ENCODE measurements around the gene PAN2. TPM values are rescaled to one million over a fixed set of nuclear protein-coding genes. Genes with fewer than 3 reads are reported as not detected.

The PAN2 gene
- total and polyA plus RNA-seq, 12 donors, result 19.6 to 124 (median 69.6) TPM

- no peak overlapping the region for H3K27ac ChIP-seq
- intact Hi-C loops (cut with DNase I), result no loop called here
- WGBS, 4 donors, result 7 to 22% (median 15%) methylated on average over 1 of the region's 1 CpG
- H3K36me3 ChIP-seq (replicated peaks in 1 of 2), result peaks cover 0 to 62% of the 10 kb centered on the region in 2 donors
- peak in 1 of 7 donors; percentile 39 for DNase-seq
- no peaks in the 10 kb centered on the region for H3K27me3 ChIP-seq
- no peak overlapping the region for H3K4me3 ChIP-seq
- no peaks in the 10 kb centered on the region for H3K9me3 ChIP-seq (replicated peaks in 1 of 3)
- H3K4me1 ChIP-seq (replicated peaks in 1 of 2), result peaks cover 22 to 23% of the 10 kb centered on the region in 2 donors
- no peak for TF ChIP-seq POLR2A (IDR thresholded peaks at IDR 0.05)
- peak; percentile 23 to 47 (median 40) for TF ChIP-seq CTCF (IDR thresholded peaks at IDR 0.05)
Observed at GRCh38 chr12:56271031-56271430, 62.8 kb downstream of the PAN2 start.

- H3K4me3 ChIP-seq, result peak overlapping the region in 3 of 4 donors; percentile 16 to 85 (median 49)
- intact Hi-C loops (cut with DNase I), result no loop called here
- 16 to 17% (median 17%) methylated on average over 21 of the region's 21 CpGs for WGBS, 4 donors
- peaks cover 23 to 24% of the 10 kb centered on the region in 2 donors for H3K4me1 ChIP-seq (replicated peaks in 1 of 2)
- no peaks in the 10 kb centered on the region for H3K9me3 ChIP-seq (replicated peaks in 1 of 3)
- peak; percentile 33 to 75 (median 58) for DNase-seq
- peaks cover 0 to 27% of the 10 kb centered on the region in 2 donors for H3K36me3 ChIP-seq (replicated peaks in 1 of 2)
- TF ChIP-seq POLR2A (IDR thresholded peaks at IDR 0.05) (peak in 1 of 2 donors; percentile 20), CTCF (IDR thresholded peaks at IDR 0.05) (no peak)
- H3K27me3 ChIP-seq, result no peaks in the 10 kb centered on the region
- peak overlapping the region in 4 of 5 donors; percentile 77 to 99 (median 90) for H3K27ac ChIP-seq
Observed at GRCh38 chr12:56267443-56268071, 66.2 kb downstream of the PAN2 start.

GRCh38 chr12:56266693-56267442 lies 66.9 kb downstream of the PAN2 start, which contains the start of gene COQ10A:
COQ10A (plus strand) TSS chr12:56266942; CDS start chr12:56267119, 177 bp downstream.
- peaks cover 0 to 21% of the 10 kb centered on the region in 2 donors for H3K36me3 ChIP-seq (replicated peaks in 1 of 2)
- TF ChIP-seq CTCF (IDR thresholded peaks at IDR 0.05) (peak; percentile 43 to 82 (median 70)), POLR2A (IDR thresholded peaks at IDR 0.05) (peak; percentile 95 to 96)
- no peaks in the 10 kb centered on the region for H3K9me3 ChIP-seq (replicated peaks in 1 of 3)
- no peaks in the 10 kb centered on the region for H3K27me3 ChIP-seq
- DNase-seq, result peak; percentile 90 to 96 (median 92)
- H3K4me1 ChIP-seq (replicated peaks in 1 of 2), result peaks cover 23 to 24% of the 10 kb centered on the region in 2 donors
- peak within 1 kb of the TSS; percentile 16 to 85 (median 38) for H3K4me3 ChIP-seq
- intact Hi-C loops (cut with DNase I), result no loop called here
- WGBS, 4 donors, result 0 to 1% (median 1%) methylated on average over 14 to 68 of the region's 68 CpGs
- H3K27ac ChIP-seq, result peak within 1 kb of the TSS; percentile 77 to 99 (median 86)

Small RNAs within 50 kb of the gene (small RNA-seq; reads per million reads assigned to genes)
- gene RNU7-40P, result 0 reads per million in 2 donors

Other genes starting within 250 kb of the PAN2 start
- gene PA2G4, start 229.4 kb downstream of the PAN2 start, total RNA-seq, result 100 to 1,000 TPM in 5 of 9 donors, 10 to 100 TPM in 4; 64.1 to 129 (median 106) TPM
- gene PA2G4, start 229.4 kb downstream of the PAN2 start, polyA plus RNA-seq, result 100 to 1,000 TPM in 2 of 3 donors, 10 to 100 TPM in 1; 83.3 to 252 (median 106) TPM
- gene RPL41, start 217.4 kb downstream of the PAN2 start, total RNA-seq, result 1,000 to 10,000 TPM; 1,635 to 5,801 (median 3,259) TPM
- 1,000 to 10,000 TPM; 2,153 to 6,204 (median 2,446) TPM for gene RPL41, start 217.4 kb downstream of the PAN2 start, polyA plus RNA-seq
- 10 to 100 TPM in 3 of 9 donors, 1 to 10 TPM in 6; 4.3 to 15.0 (median 8.4) TPM for gene ZC3H10, start 215.7 kb downstream of the PAN2 start, total RNA-seq
- 1 to 10 TPM; 2.2 to 5.5 (median 5.0) TPM for gene ZC3H10, start 215.7 kb downstream of the PAN2 start, polyA plus RNA-seq
- gene ESYT1, start 205.7 kb downstream of the PAN2 start, total RNA-seq, result 100 to 1,000 TPM in 7 of 9 donors, 10 to 100 TPM in 2; 26.3 to 156 (median 125) TPM
- 100 to 1,000 TPM in 1 of 3 donors, 10 to 100 TPM in 2; 27.2 to 103 (median 35.4) TPM for gene ESYT1, start 205.7 kb downstream of the PAN2 start, polyA plus RNA-seq
- gene MYL6B, start 181.4 kb downstream of the PAN2 start, total RNA-seq, result 10 to 100 TPM; 28.0 to 89.3 (median 66.8) TPM
- 100 to 1,000 TPM in 2 of 3 donors, 10 to 100 TPM in 1; 33.4 to 129 (median 118) TPM for gene MYL6B, start 181.4 kb downstream of the PAN2 start, polyA plus RNA-seq
- 1,000 to 10,000 TPM; 1,276 to 2,410 (median 1,576) TPM for gene MYL6, start 175.6 kb downstream of the PAN2 start, total RNA-seq
- 1,000 to 10,000 TPM; 1,464 to 3,646 (median 1,841) TPM for gene MYL6, start 175.6 kb downstream of the PAN2 start, polyA plus RNA-seq
- gene SMARCC2, start 144.5 kb downstream of the PAN2 start, total RNA-seq, result 100 to 1,000 TPM in 1 of 9 donors, 10 to 100 TPM in 8; 36.3 to 102 (median 64.0) TPM
- gene SMARCC2, start 144.5 kb downstream of the PAN2 start, polyA plus RNA-seq, result 10 to 100 TPM; 22.8 to 75.1 (median 46.6) TPM
- 10 to 100 TPM; 42.4 to 90.6 (median 64.1) TPM for gene RNF41, start 112.1 kb downstream of the PAN2 start, total RNA-seq
- gene RNF41, start 112.1 kb downstream of the PAN2 start, polyA plus RNA-seq, result 10 to 100 TPM; 13.0 to 44.0 (median 13.5) TPM
- 10 to 100 TPM; 23.8 to 55.4 (median 48.4) TPM for gene NABP2, start 109.7 kb downstream of the PAN2 start, total RNA-seq
- gene NABP2, start 109.7 kb downstream of the PAN2 start, polyA plus RNA-seq, result 10 to 100 TPM; 24.6 to 48.3 (median 39.7) TPM
- gene SLC39A5, start 103.9 kb downstream of the PAN2 start, total RNA-seq, result under 1 TPM in 3 of 9 donors, not detected in 6; 0.50 to 0.83 (median 0.65) TPM
- 1 to 10 TPM in 1 of 3 donors, under 1 TPM in 1, not detected in 1; 0.54 to 2.0 TPM for gene SLC39A5, start 103.9 kb downstream of the PAN2 start, polyA plus RNA-seq
- 10 to 100 TPM; 21.3 to 86.8 (median 28.5) TPM for gene ANKRD52, start 75.6 kb downstream of the PAN2 start, total RNA-seq
- 10 to 100 TPM in 2 of 3 donors, 1 to 10 TPM in 1; 8.4 to 54.0 (median 28.8) TPM for gene ANKRD52, start 75.6 kb downstream of the PAN2 start, polyA plus RNA-seq
- gene COQ10A, start 67.1 kb downstream of the PAN2 start, total RNA-seq, result 10 to 100 TPM; 24.2 to 65.1 (median 33.7) TPM
- gene COQ10A, start 67.1 kb downstream of the PAN2 start, polyA plus RNA-seq, result 10 to 100 TPM; 25.2 to 47.6 (median 36.7) TPM
- gene CS, start 33.7 kb downstream of the PAN2 start, total RNA-seq, result 100 to 1,000 TPM; 143 to 417 (median 265) TPM
- 100 to 1,000 TPM in 1 of 3 donors, 10 to 100 TPM in 2; 64.6 to 404 (median 73.1) TPM for gene CS, start 33.7 kb downstream of the PAN2 start, polyA plus RNA-seq
- gene CNPY2, start 18.0 kb downstream of the PAN2 start, total RNA-seq, result 100 to 1,000 TPM; 103 to 163 (median 146) TPM
- gene CNPY2, start 18.0 kb downstream of the PAN2 start, polyA plus RNA-seq, result 100 to 1,000 TPM; 138 to 192 (median 179) TPM
- under 1 TPM in 4 of 9 donors, not detected in 5; 0.29 to 0.67 (median 0.62) TPM for gene IL23A, start 4.9 kb upstream of the PAN2 start, total RNA-seq
- 1 to 10 TPM in 1 of 3 donors, under 1 TPM in 2; 0.55 to 1.3 (median 0.64) TPM for gene IL23A, start 4.9 kb upstream of the PAN2 start, polyA plus RNA-seq
- gene STAT2, start 26.1 kb upstream of the PAN2 start, total RNA-seq, result 100 to 1,000 TPM in 5 of 9 donors, 10 to 100 TPM in 4; 74.2 to 197 (median 101) TPM
- gene STAT2, start 26.1 kb upstream of the PAN2 start, polyA plus RNA-seq, result 100 to 1,000 TPM in 1 of 3 donors, 10 to 100 TPM in 2; 45.3 to 120 (median 47.3) TPM
- not detected for gene APOF, start 28.9 kb upstream of the PAN2 start, total RNA-seq
- under 1 TPM in 1 of 3 donors, not detected in 2; 0.24 TPM for gene APOF, start 28.9 kb upstream of the PAN2 start, polyA plus RNA-seq
- 1 to 10 TPM; 5.9 to 9.3 (median 7.3) TPM for gene TIMELESS, start 115.4 kb upstream of the PAN2 start, total RNA-seq
- gene TIMELESS, start 115.4 kb upstream of the PAN2 start, polyA plus RNA-seq, result 1 to 10 TPM; 4.6 to 5.6 (median 5.3) TPM
- gene MIP, start 120.7 kb upstream of the PAN2 start, total RNA-seq, result 1 to 10 TPM in 1 of 9 donors, under 1 TPM in 3, not detected in 5; 0.32 to 1.6 (median 0.39) TPM
- gene MIP, start 120.7 kb upstream of the PAN2 start, polyA plus RNA-seq, result under 1 TPM; 0.08 to 0.24 (median 0.17) TPM
- 1 to 10 TPM; 2.8 to 6.5 (median 5.3) TPM for gene SPRYD4, start 134.6 kb upstream of the PAN2 start, total RNA-seq
- 1 to 10 TPM; 2.5 to 5.6 (median 3.2) TPM for gene SPRYD4, start 134.6 kb upstream of the PAN2 start, polyA plus RNA-seq
- 1 to 10 TPM in 5 of 9 donors, under 1 TPM in 3, not detected in 1; 0.17 to 3.3 (median 1.1) TPM for gene GLS2, start 154.2 kb upstream of the PAN2 start, total RNA-seq
- 1 to 10 TPM; 1.5 to 5.3 (median 1.6) TPM for gene GLS2, start 154.2 kb upstream of the PAN2 start, polyA plus RNA-seq
- 10 to 100 TPM in 8 of 9 donors, 1 to 10 TPM in 1; 9.6 to 41.5 (median 24.0) TPM for gene RBMS2, start 187.8 kb upstream of the PAN2 start, total RNA-seq
- 10 to 100 TPM in 2 of 3 donors, 1 to 10 TPM in 1; 7.6 to 20.9 (median 11.3) TPM for gene RBMS2, start 187.8 kb upstream of the PAN2 start, polyA plus RNA-seq